SK-N-SH (cell line): ENCODE results near the gene PRR19. TPM values are rescaled to one million over a fixed set of nuclear protein-coding genes. Genes with fewer than 3 reads are reported as not detected.
A peak's percentile ranks its signal among the peaks of the same experiment; 100 is the strongest.

Experiments
- CTCF ChIA-PET: fragments of 300-600, 350-600 bp; formaldehyde crosslinking; extraction: SDS; loops from one replicate; lab custom pipeline; 2021; lab: Yijun Ruan, JAX
- POLR2A ChIA-PET: fragments of 350-600 bp; sonication (Branson Sonifier 250); formaldehyde crosslinking; extraction: SDS; loops from one replicate; lab custom pipeline; 2020; ENCODE audit warnings: antibody characterized with exemption, inconsistent platforms; lab: Yijun Ruan, JAX
- DNase-seq: peaks from one replicate; pipeline ENCODE4 v3.0.0; 2012
- H2AFZ ChIP-seq: fragments of 200-600 bp; sonication (generic); 2 replicates; pipeline ENCODE4 v1.8.1; 2016; ENCODE audit warnings: antibody characterized with exemption, mild to moderate bottlenecking, low read depth
- H3F3A ChIP-seq: fragments of 200-600 bp; sonication (generic); replicated peaks from 2 replicates; pipeline ENCODE3; 2016; ENCODE audit warnings: antibody characterized with exemption, mild to moderate bottlenecking; ENCODE audit not compliant: insufficient read depth
- H3K27ac ChIP-seq, 2 experiments: fragments of 200-500 bp in 1 of 2; fragments of 200-600 bp in 1 of 2; sonication (Bioruptor generic) in 1 of 2; sonication (generic), shearing (Covaris generic) in 1 of 2; 2 replicates each; pipeline versions ENCODE4 v1.5.1 to v1.6.1; 2014 to 2016; ENCODE audit warnings: low read depth in 2 of 2, inconsistent platforms in 1 of 2, low read length in 1 of 2, mild to moderate bottlenecking in 1 of 2, mixed read lengths in 1 of 2
- H3K27me3 ChIP-seq: fragments of 200-600 bp; sonication (generic), shearing (Covaris generic); 2 replicates; pipeline ENCODE4 v1.6.1; 2016; ENCODE audit warnings: mixed run types; ENCODE audit not compliant: insufficient read depth
- H3K36me3 ChIP-seq, 2 experiments: fragments of 200-500 bp in 1 of 2; fragments of 200-600 bp in 1 of 2; sonication (Bioruptor generic) in 1 of 2; sonication (generic) in 1 of 2; replicated peaks in 1 of 2; 2 replicates each; pipeline versions ENCODE3 to v1.5.1; 2014 to 2016; ENCODE audit warnings: low read length in 1 of 2, mild to moderate bottlenecking in 1 of 2; ENCODE audit not compliant: insufficient read depth in 2 of 2, control insufficient read depth in 1 of 2
- H3K4me1 ChIP-seq, 2 experiments: fragments of 200-500 bp in 1 of 2; fragments of 200-600 bp in 1 of 2; sonication (Bioruptor generic) in 1 of 2; sonication (generic), shearing (Covaris generic) in 1 of 2; 2 replicates each; pipeline versions ENCODE4 v1.5.1 to v1.6.1; 2014 to 2016; ENCODE audit warnings: low read depth in 1 of 2, low read length in 1 of 2, mixed run types in 1 of 2; ENCODE audit not compliant: insufficient read depth in 2 of 2, control insufficient read depth in 1 of 2
- H3K4me2 ChIP-seq: fragments of 200-600 bp; sonication (generic), shearing (Covaris generic); 2 replicates; pipeline ENCODE4 v1.6.1; 2017; ENCODE audit warnings: mixed run types
- H3K4me3 ChIP-seq, 2 experiments: fragments of 200-500 bp in 1 of 2; fragments of 200-600 bp in 1 of 2; sonication (Bioruptor generic) in 1 of 2; sonication (generic), shearing (Covaris generic) in 1 of 2; 2 replicates each; pipeline versions ENCODE4 v1.5.1 to v1.8.1; 2014 to 2016; ENCODE audit warnings: low read depth in 2 of 2, inconsistent platforms in 1 of 2, low read length in 1 of 2, mild to moderate bottlenecking in 1 of 2, mixed read lengths in 1 of 2, moderate library complexity in 1 of 2
- H3K79me2 ChIP-seq: fragments of 200-600 bp; sonication (generic); 2 replicates; pipeline ENCODE4 v1.8.1; 2017; ENCODE audit warnings: mild to moderate bottlenecking; ENCODE audit not compliant: insufficient read depth
- H3K9ac ChIP-seq: fragments of 200-600 bp; sonication (generic); 2 replicates; pipeline ENCODE4 v1.6.1; 2017; ENCODE audit warnings: mixed run types
- H3K9me2 ChIP-seq: fragments of 200-600 bp; sonication (generic); 2 replicates; pipeline ENCODE4 v1.6.1; 2017; ENCODE audit warnings: mixed run types
- H3K9me3 ChIP-seq: fragments of 200-600 bp; sonication (generic); 2 replicates; pipeline ENCODE4 v1.6.1; 2017; ENCODE audit warnings: mixed run types, mild to moderate bottlenecking, moderate library complexity
- H4K20me1 ChIP-seq: fragments of 200-600 bp; sonication (generic); 2 replicates; pipeline ENCODE4 v1.6.1; 2017; ENCODE audit warnings: mild to moderate bottlenecking, mixed run types; ENCODE audit not compliant: insufficient read depth
- EZH2phosphoT487 ChIP-seq: fragments of 200-600 bp; sonication (generic); IDR thresholded peaks from 2 replicates; pipeline ENCODE4 v1.6.1; 2017; ENCODE audit warnings: low read depth, mixed run types, mild to moderate bottlenecking, antibody characterized with exemption, moderate library complexity, borderline replicate concordance
- FOXM1 ChIP-seq: IDR thresholded peaks from 2 replicates; pipeline ENCODE4 v1.4.0; 2012; ENCODE audit warnings: low read depth, mild to moderate bottlenecking
- GATA2 ChIP-seq: sonication (generic); formaldehyde crosslinking; IDR thresholded peaks from 2 replicates; pipeline ENCODE4 v1.5.0; 2020; ENCODE audit warnings: mild to moderate bottlenecking, missing genetic modification reagents
- IRF3 ChIP-seq: fragments of 150-350 bp; IDR thresholded peaks from 2 replicates; pipeline ENCODE4 v1.6.1; 2016; ENCODE audit warnings: mild to moderate bottlenecking, low read depth, low read length
- MAX ChIP-seq: IDR thresholded peaks from 2 replicates; pipeline ENCODE4 v1.4.0; 2012; ENCODE audit warnings: low read depth
- NFIC ChIP-seq: IDR thresholded peaks from 2 replicates; pipeline ENCODE4 v1.4.0; 2012; ENCODE audit warnings: borderline replicate concordance
- TAF1 ChIP-seq: IDR thresholded peaks from 2 replicates; pipeline ENCODE4 v1.6.1; 2012; ENCODE audit warnings: low read depth, mild to moderate bottlenecking, low read length, moderate library complexity, borderline replicate concordance
- TEAD4 ChIP-seq: IDR thresholded peaks from 2 replicates; pipeline ENCODE4 v1.4.0; 2012; ENCODE audit warnings: mild to moderate bottlenecking, borderline replicate concordance; ENCODE audit not compliant: insufficient read depth
- USF1 ChIP-seq: IDR thresholded peaks from 2 replicates; pipeline ENCODE4 v1.4.0; 2012; ENCODE audit warnings: low read depth, borderline replicate concordance
- ZBTB33 ChIP-seq: IDR thresholded peaks from 2 replicates; pipeline ENCODE4 v1.4.0; 2012; ENCODE audit warnings: low read depth, borderline replicate concordance
- WGBS: methylation state at CpG from one replicate; pipeline ENCODE4 v1.1.6; 2017; ENCODE audit warnings: low lambda C conversion rate; 5-methylcytosine and 5-hydroxymethylcytosine counted together
- polyA plus RNA-seq, 3 experiments: library from polyadenylated mRNA; depleted of rRNA; stranded (reverse); fragments of >200 nt; gene quantifications; 2 replicates each; pipeline ENCODE4 v1.2.3, GENCODE V29; 2012

The PRR19 gene
- polyA plus RNA-seq, 1 of the 3 experiments (the other 2 are of a cell fraction): 1.3 TPM

GRCh38 chr19:42278452-42279154, 23.3 kb upstream of the PRR19 start (continued):
- TF ChIP-seq MAX: no peak

GRCh38 chr19:42279155-42279901, 22.6 kb upstream of the PRR19 start:
- WGBS: 23% methylated on average over 6 of the region's 6 CpGs
- Histone ChIP-seq H3K4me1 (peaks cover 51 to 72% of the 10 kb centered on the region in 2 experiments), H3K9me2 (no peaks in the 10 kb centered on the region)
- no peak for TF ChIP-seq FOXM1
- no peak for TF ChIP-seq ZBTB33
- no peak for TF ChIP-seq USF1
- no peak for TF ChIP-seq EZH2phosphoT487
- TF ChIP-seq IRF3: no peak
- TF ChIP-seq TAF1: no peak
- no peak for TF ChIP-seq GATA2 (CRISPR knock-in tag)
- TF ChIP-seq NFIC: no peak
- TF ChIP-seq TEAD4: no peak
- TF ChIP-seq, all 33 proteins: peak for 0
- ChIA-PET POLR2A (interaction anchor here (1.0 to 4.2 kb wide), 6 partner anchors 9 to 36 kb away, joined by 3 to 35 read pairs (median 6); partner anchors contain the start of genes CIC, ERF, GSK3A and PAFAH1B3), CTCF (interaction anchor here (0.6 to 7.1 kb wide), 27 partner anchors 8 to 241 kb away, joined by 3 to 205 read pairs (median 4); partner anchors contain the start of genes DEDD2, ERF, GSK3A and PAFAH1B3)
- H4K20me1 ChIP-seq: no peaks in the 10 kb centered on the region
- H3K9ac ChIP-seq: peak overlapping the region; percentile 83
- H3K9me3 ChIP-seq: no peaks in the 10 kb centered on the region
- H3K4me2 ChIP-seq: peak overlapping the region; percentile 97
- peaks cover 65% of the 10 kb centered on the region for H3K79me2 ChIP-seq
- peak overlapping the region; percentile 69 to 80 for H3K4me3 ChIP-seq
- H3K36me3 ChIP-seq: peaks cover 13% of the 10 kb centered on the region in 2 experiments
- H3F3A ChIP-seq: peaks cover 53% of the 10 kb centered on the region
- no peak for DNase-seq
- H2AFZ ChIP-seq: no peak overlapping the region
- peak overlapping the region; percentile 93 to 96 for H3K27ac ChIP-seq
- no peaks in the 10 kb centered on the region for H3K27me3 ChIP-seq
